Measurements from ENCODE around the gene NUP98. TPM values are rescaled to one million over a fixed set of nuclear protein-coding genes. Genes with fewer than 3 reads are reported as not detected.
"Not testable (repeated sequence)": the region's sequence is repeated elsewhere in the genome, so short reads cannot be mapped to it uniquely, and the experiment has no call there.

Gene NUP98
- total RNA-seq, 2 donors from 2014 or later, result 141 to 149 TPM

- Mint-ChIP-seq H3K27ac (peak within 1 kb of the TSS; percentile 92), H3K27me3 (ENCODE audit: low read depth) (no peaks in the 10 kb centered on the region), H3K9me3 (no peaks in the 10 kb centered on the region), H3K36me3 (ENCODE audit: insufficient read depth in 2 of 2) (no peaks in the 10 kb centered on the region), H3K4me3 (peak within 1 kb of the TSS; percentile 96 to 99), H3K4me1 (ENCODE audit: low read depth) (peaks cover 33% of the 10 kb centered on the region)
- DNase-seq, result peak; percentile 72 to 73
- ATAC-seq (replicated peaks in 1 of 2), result peak; percentile 80 to 85
These were observed 10.8 kb upstream of the NUP98 start, which contains the start of gene PGAP2 for GRCh38 chr11:3807909-3808860. Gene PGAP2 (plus strand): TSS chr11:3808560. CDS start chr11:3811260, 2,700 bp downstream.

GRCh38 chr11:3803726-3804495 is 6.6 kb upstream of the NUP98 start:
- H3K9me3 Mint-ChIP-seq, result no peaks in the 10 kb centered on the region
- no peak overlapping the region for H3K27ac Mint-ChIP-seq
- ATAC-seq (replicated peaks in 1 of 2), result peak in 1 of 2 donors; percentile 26
- no peaks in the 10 kb centered on the region for H3K36me3 Mint-ChIP-seq (ENCODE audit: insufficient read depth in 2 of 2)
- no peaks in the 10 kb centered on the region for H3K27me3 Mint-ChIP-seq (ENCODE audit: low read depth)
- H3K4me1 Mint-ChIP-seq (ENCODE audit: low read depth), result peaks cover 28% of the 10 kb centered on the region
- DNase-seq, result no peak
- no peak overlapping the region for H3K4me3 Mint-ChIP-seq

GRCh38 chr11:3802011-3802790 is 4.8 kb upstream of the NUP98 start:
- no peaks in the 10 kb centered on the region for H3K9me3 Mint-ChIP-seq
- H3K4me3 Mint-ChIP-seq, result no peak overlapping the region
- H3K4me1 Mint-ChIP-seq (ENCODE audit: low read depth), result peaks cover 27% of the 10 kb centered on the region

GRCh38 chr11:3799873-3800272 is 2.5 kb upstream of the NUP98 start:
- H3K4me1 Mint-ChIP-seq (ENCODE audit: low read depth), result peaks cover 44% of the 10 kb centered on the region
- no peaks in the 10 kb centered on the region for H3K9me3 Mint-ChIP-seq
- H3K27ac Mint-ChIP-seq, result no peak overlapping the region
- H3K27me3 Mint-ChIP-seq (ENCODE audit: low read depth), result no peaks in the 10 kb centered on the region
- H3K36me3 Mint-ChIP-seq (ENCODE audit: insufficient read depth in 2 of 2), result peaks cover 7 to 15% of the 10 kb centered on the region in 2 donors
- H3K4me3 Mint-ChIP-seq, result peak overlapping the region in 1 of 2 donors; percentile 13
- DNase-seq (no peak), ATAC-seq (replicated peaks in 1 of 2) (no peak)

More at GRCh38 chr11:3802011-3802790, 4.8 kb upstream of the NUP98 start:
- peaks cover 0 to 4% of the 10 kb centered on the region in 2 donors for H3K36me3 Mint-ChIP-seq (ENCODE audit: insufficient read depth in 2 of 2)
- no peak for ATAC-seq (replicated peaks in 1 of 2)
- H3K27ac Mint-ChIP-seq, result no peak overlapping the region
- no peak for DNase-seq
- H3K27me3 Mint-ChIP-seq (ENCODE audit: low read depth), result no peaks in the 10 kb centered on the region

- H3K4me1 Mint-ChIP-seq (ENCODE audit: low read depth), result peaks cover 48% of the 10 kb centered on the region
- DNase-seq, result no peak
- peak overlapping the region; percentile 99 for H3K27ac Mint-ChIP-seq
- peaks cover 9 to 18% of the 10 kb centered on the region in 2 donors for H3K36me3 Mint-ChIP-seq (ENCODE audit: insufficient read depth in 2 of 2)
- H3K9me3 Mint-ChIP-seq, result no peaks in the 10 kb centered on the region
- no peak for ATAC-seq (replicated peaks in 1 of 2)
- no peaks in the 10 kb centered on the region for H3K27me3 Mint-ChIP-seq (ENCODE audit: low read depth)
- peak overlapping the region; percentile 92 to 98 for H3K4me3 Mint-ChIP-seq
These were observed 1.8 kb upstream of the NUP98 start for GRCh38 chr11:3799143-3799542.

GRCh38 chr11:3796801-3797328 is 489 bp downstream of the NUP98 start:
- peaks cover 63% of the 10 kb centered on the region for H3K4me1 Mint-ChIP-seq (ENCODE audit: low read depth)
- H3K4me3 Mint-ChIP-seq, result peak overlapping the region; percentile 92 to 98
- no peaks in the 10 kb centered on the region for H3K27me3 Mint-ChIP-seq (ENCODE audit: low read depth)
- peak overlapping the region; percentile 99 for H3K27ac Mint-ChIP-seq
- no peaks in the 10 kb centered on the region for H3K9me3 Mint-ChIP-seq
- H3K36me3 Mint-ChIP-seq (ENCODE audit: insufficient read depth in 2 of 2), result peaks cover 12 to 27% of the 10 kb centered on the region in 2 donors
- DNase-seq (no peak), ATAC-seq (replicated peaks in 1 of 2) (peak; percentile 39 to 42)

- no peaks in the 10 kb centered on the region for H3K9me3 Mint-ChIP-seq
- peak overlapping the region; percentile 92 to 98 for H3K4me3 Mint-ChIP-seq
- H3K36me3 Mint-ChIP-seq (ENCODE audit: insufficient read depth in 2 of 2), result peaks cover 12 to 27% of the 10 kb centered on the region in 2 donors
- DNase-seq (no peak), ATAC-seq (replicated peaks in 1 of 2) (no peak)
- H3K27me3 Mint-ChIP-seq (ENCODE audit: low read depth), result no peaks in the 10 kb centered on the region
- H3K27ac Mint-ChIP-seq, result peak overlapping the region; percentile 99
- peaks cover 63% of the 10 kb centered on the region for H3K4me1 Mint-ChIP-seq (ENCODE audit: low read depth)
These were observed 1.0 kb downstream of the NUP98 start for GRCh38 chr11:3796346-3796745.

- no peak for DNase-seq
- H3K4me3 Mint-ChIP-seq, result peak overlapping the region; percentile 92 to 98
- no peaks in the 10 kb centered on the region for H3K9me3 Mint-ChIP-seq
- ATAC-seq (replicated peaks in 1 of 2), result no peak
- H3K4me1 Mint-ChIP-seq (ENCODE audit: low read depth), result peaks cover 65% of the 10 kb centered on the region
- no peaks in the 10 kb centered on the region for H3K27me3 Mint-ChIP-seq (ENCODE audit: low read depth)
- H3K36me3 Mint-ChIP-seq (ENCODE audit: insufficient read depth in 2 of 2), result peaks cover 12 to 27% of the 10 kb centered on the region in 2 donors
- H3K27ac Mint-ChIP-seq, result peak overlapping the region; percentile 99
These were observed 1.4 kb downstream of the NUP98 start for GRCh38 chr11:3796002-3796311.

GRCh38 chr11:3795131-3796001 is 2.0 kb downstream of the NUP98 start:
- Mint-ChIP-seq H3K27me3 (ENCODE audit: low read depth) (no peaks in the 10 kb centered on the region), H3K36me3 (ENCODE audit: insufficient read depth in 2 of 2) (peaks cover 12 to 30% of the 10 kb centered on the region in 2 donors), H3K4me3 (peak overlapping the region; percentile 92 to 98), H3K4me1 (ENCODE audit: low read depth) (peaks cover 71% of the 10 kb centered on the region), H3K27ac (peak overlapping the region; percentile 99), H3K9me3 (no peaks in the 10 kb centered on the region)
- ATAC-seq (replicated peaks in 1 of 2) (no peak), DNase-seq (no peak)

- not testable (repeated sequence) for DNase-seq; H3K27me3 Mint-ChIP-seq (ENCODE audit: low read depth); ATAC-seq (replicated peaks in 1 of 2); H3K9me3 Mint-ChIP-seq
- Mint-ChIP-seq H3K36me3 (ENCODE audit: insufficient read depth in 2 of 2) (peaks cover 12 to 31% of the 10 kb centered on the region in 2 donors), H3K27ac (peak overlapping the region; percentile 11), H3K4me3 (peak overlapping the region in 1 of 2 donors; percentile 47), H3K4me1 (ENCODE audit: low read depth) (peaks cover 76% of the 10 kb centered on the region)
These were observed 3.0 kb downstream of the NUP98 start for GRCh38 chr11:3794387-3794786.

- Mint-ChIP-seq H3K9me3 (no peaks in the 10 kb centered on the region), H3K27me3 (ENCODE audit: low read depth) (no peaks in the 10 kb centered on the region), H3K4me3 (peak overlapping the region in 1 of 2 donors; percentile 67), H3K36me3 (ENCODE audit: insufficient read depth in 2 of 2) (peaks cover 1 to 22% of the 10 kb centered on the region in 2 donors), H3K4me1 (ENCODE audit: low read depth) (peaks cover 87% of the 10 kb centered on the region), H3K27ac (peak overlapping the region; percentile 79)
- DNase-seq (no peak), ATAC-seq (replicated peaks in 1 of 2) (no peak)
These were observed 10.4 kb downstream of the NUP98 start for GRCh38 chr11:3786781-3787428.

All from activated T-cell treated with anti-CD3 and anti-CD28 coated beads, Interleukin-2, amount 50 U/mL, for 72 hours (primary cell).